SJSA1 (cell line): ENCODE results near the gene LDLRAD3. TPM values are rescaled to one million over a fixed set of nuclear protein-coding genes. Genes with fewer than 3 reads are reported as not detected.

Source experiments
- DNase-seq, 2 experiments: peaks; one replicate each; pipeline ENCODE4 v3.0.0-alpha.2; 2015 to 2020; ENCODE audit warnings: low spot score in 2 of 2, low read depth in 1 of 2
- H3K27ac ChIP-seq: fragments of 250-450 bp; sonication (Bioruptor Pico); 2 replicates; pipeline ENCODE4 v1.5.1; 2020; ENCODE audit warnings: mild to moderate bottlenecking, moderate library complexity
- H3K27me3 ChIP-seq: fragments of 250-450 bp; sonication (Bioruptor Pico); replicated peaks from 2 replicates; pipeline ENCODE4 v1.5.1; 2020; ENCODE audit warnings: mild to moderate bottlenecking, moderate library complexity
- H3K36me3 ChIP-seq: fragments of 250-450 bp; sonication (Bioruptor Pico); 2 replicates; pipeline ENCODE4 v1.5.1; 2020; ENCODE audit warnings: mild to moderate bottlenecking
- H3K4me1 ChIP-seq: fragments of 250-450 bp; sonication (Bioruptor Pico); replicated peaks from 2 replicates; pipeline ENCODE4 v1.6.1; 2021; ENCODE audit warnings: mild to moderate bottlenecking
- H3K4me3 ChIP-seq: fragments of 250-450 bp; sonication (Bioruptor Pico); 2 replicates; pipeline ENCODE4 v1.5.1; 2020; ENCODE audit warnings: mild to moderate bottlenecking
- H3K9me3 ChIP-seq: fragments of 250-450 bp; sonication (Bioruptor Pico); replicated peaks from 2 replicates; pipeline ENCODE4 v1.5.1; 2020; ENCODE audit warnings: mild to moderate bottlenecking
- total RNA-seq: library from RNA; depleted of rRNA; stranded (reverse); fragments of >200 nt; shearing (Covaris generic); gene quantifications from 2 replicates; pipeline ENCODE4 v1.2.3, GENCODE V29; 2014

Gene LDLRAD3
- total RNA-seq, 1 experiment from 2014 or later = 5.8 TPM

- H3K27ac ChIP-seq = no peak overlapping the region
- DNase-seq = no peak
- peaks cover 7% of the 10 kb centered on the region; the same call in 1 of the 2 replicates for H3K36me3 ChIP-seq
- H3K27me3 ChIP-seq = no peaks in the 10 kb centered on the region
- no peaks in the 10 kb centered on the region for H3K4me1 ChIP-seq
- no peaks in the 10 kb centered on the region for H3K9me3 ChIP-seq
- H3K4me3 ChIP-seq = no peak overlapping the region
Observed at GRCh38 chr11:36274414-36274813, 330.6 kb downstream of the LDLRAD3 start.

DNA sequence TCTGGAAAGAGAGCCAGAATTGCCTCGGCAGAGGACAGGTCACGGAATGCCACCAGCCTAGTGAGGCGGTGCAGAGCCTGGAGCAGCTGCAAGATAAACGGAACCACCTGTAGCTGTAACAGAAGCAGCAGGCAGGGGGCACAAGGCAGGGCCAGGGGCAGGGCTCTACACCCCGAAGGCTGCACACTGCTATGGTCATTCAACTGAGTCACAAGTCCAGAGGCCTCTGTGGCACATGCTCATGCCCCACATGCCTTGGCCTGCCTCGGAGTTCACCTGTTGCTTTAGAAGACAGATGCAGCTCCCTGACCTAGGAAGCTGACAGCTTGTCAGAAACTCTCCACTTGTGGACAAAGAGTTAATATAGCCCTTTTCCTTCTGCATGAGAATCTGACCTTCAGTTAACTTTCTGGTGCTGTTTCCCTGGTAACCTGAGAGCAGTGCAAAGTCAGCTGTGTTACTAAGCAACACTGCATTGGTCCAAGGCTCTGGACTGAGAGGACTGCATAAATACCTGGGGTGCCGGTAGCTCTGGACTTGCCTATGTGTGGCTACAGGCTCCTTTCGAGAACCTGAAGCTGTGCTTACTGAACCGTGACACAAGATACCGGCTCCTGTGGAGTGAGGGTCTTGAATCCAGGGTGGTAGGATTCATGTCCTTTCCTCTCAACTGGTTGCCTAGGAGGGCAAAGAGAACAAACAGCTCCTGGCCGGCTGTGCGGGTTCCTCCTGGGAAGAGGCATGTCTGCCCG, 334.8 kb downstream of the LDLRAD3 start:
- no peaks in the 10 kb centered on the region for H3K9me3 ChIP-seq
- H3K36me3 ChIP-seq = peaks cover 5% of the 10 kb centered on the region; the same call in 1 of the 2 replicates
- H3K4me3 ChIP-seq = no peak overlapping the region
- H3K27me3 ChIP-seq = no peaks in the 10 kb centered on the region
- peak in 1 of 2 experiments; percentile 32 for DNase-seq
- H3K4me1 ChIP-seq = no peaks in the 10 kb centered on the region
- H3K27ac ChIP-seq = no peak overlapping the region

- DNase-seq = peak in 1 of 2 experiments; percentile 10
- H3K9me3 ChIP-seq = no peaks in the 10 kb centered on the region
- no peak overlapping the region for H3K27ac ChIP-seq
- H3K36me3 ChIP-seq = no peaks in the 10 kb centered on the region
- H3K4me3 ChIP-seq = no peak overlapping the region
- H3K4me1 ChIP-seq = no peaks in the 10 kb centered on the region
- no peaks in the 10 kb centered on the region for H3K27me3 ChIP-seq
Observed at GRCh38 chr11:36280531-36280930, 336.7 kb downstream of the LDLRAD3 start.
